C4-2B (cell line): ENCODE results near the gene GNL1.

Experiments used
- ZFX ChIP-seq: fragments of 450-650 bp; IDR thresholded peaks from 2 replicates; pipeline ENCODE4 v1.6.1; 2017
- TF ChIP-seq, protein P1 (sequence below): fragments of 450-650 bp; conservative IDR thresholded peaks from 2 replicates; pipeline ENCODE4 v1.5.1; 2017; ENCODE audit warnings: mild to moderate bottlenecking

DNA sequence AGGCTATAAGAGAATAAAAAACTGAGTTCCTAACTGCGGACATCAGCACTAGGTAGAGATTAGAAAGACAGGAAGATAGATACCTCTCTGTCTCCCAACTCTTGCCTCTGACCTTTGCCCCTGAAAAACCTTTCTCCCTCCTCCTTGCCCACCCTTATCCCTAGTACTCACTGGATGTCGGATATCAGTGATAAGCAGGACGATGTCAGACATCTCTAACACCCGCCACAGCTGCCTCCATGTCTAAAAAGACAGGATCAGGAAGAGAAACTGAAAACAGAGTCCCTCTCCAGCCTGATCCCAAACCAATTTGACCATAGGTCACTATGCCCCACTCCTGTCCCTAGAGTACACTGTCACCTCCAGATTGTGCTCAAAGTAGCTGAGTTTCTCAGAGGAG, 1.9 kb downstream of the GNL1 start:
- TF ChIP-seq, protein P1, sequence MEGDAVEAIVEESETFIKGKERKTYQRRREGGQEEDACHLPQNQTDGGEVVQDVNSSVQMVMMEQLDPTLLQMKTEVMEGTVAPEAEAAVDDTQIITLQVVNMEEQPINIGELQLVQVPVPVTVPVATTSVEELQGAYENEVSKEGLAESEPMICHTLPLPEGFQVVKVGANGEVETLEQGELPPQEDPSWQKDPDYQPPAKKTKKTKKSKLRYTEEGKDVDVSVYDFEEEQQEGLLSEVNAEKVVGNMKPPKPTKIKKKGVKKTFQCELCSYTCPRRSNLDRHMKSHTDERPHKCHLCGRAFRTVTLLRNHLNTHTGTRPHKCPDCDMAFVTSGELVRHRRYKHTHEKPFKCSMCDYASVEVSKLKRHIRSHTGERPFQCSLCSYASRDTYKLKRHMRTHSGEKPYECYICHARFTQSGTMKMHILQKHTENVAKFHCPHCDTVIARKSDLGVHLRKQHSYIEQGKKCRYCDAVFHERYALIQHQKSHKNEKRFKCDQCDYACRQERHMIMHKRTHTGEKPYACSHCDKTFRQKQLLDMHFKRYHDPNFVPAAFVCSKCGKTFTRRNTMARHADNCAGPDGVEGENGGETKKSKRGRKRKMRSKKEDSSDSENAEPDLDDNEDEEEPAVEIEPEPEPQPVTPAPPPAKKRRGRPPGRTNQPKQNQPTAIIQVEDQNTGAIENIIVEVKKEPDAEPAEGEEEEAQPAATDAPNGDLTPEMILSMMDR = no peak
- no peak for TF ChIP-seq ZFX
